HG03060 (cell line): ENCODE measurements around the gene PGM5.

Experiments
- ATAC-seq: cut with Tn5 transposase; IDR thresholded peaks from one replicate; pipeline ENCODE4 v1.9.1; 2021; ENCODE audit warnings: low read depth, moderate number of reproducible peaks; ENCODE audit not compliant: unreplicated experiment

Gene PGM5

DNA sequence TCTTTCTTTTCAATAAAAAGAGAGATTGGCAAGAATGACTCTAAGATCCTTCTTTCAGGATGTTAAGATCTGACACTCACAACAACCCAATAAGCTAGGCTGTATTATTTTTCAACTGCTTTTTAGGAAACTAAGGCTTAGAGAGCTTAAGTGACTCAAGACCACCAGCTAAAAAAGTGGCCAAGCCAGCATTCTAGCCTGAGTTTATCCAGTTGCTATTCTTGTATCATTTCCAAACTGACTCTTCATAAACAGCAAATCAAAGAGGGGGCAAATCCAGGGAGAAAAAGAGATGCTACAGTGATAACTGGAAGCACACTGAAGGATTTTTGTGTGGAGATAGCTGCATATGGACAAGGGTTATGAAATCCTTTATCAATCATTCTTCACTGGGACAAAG, 137.1 kb downstream of the PGM5 start:
- ATAC-seq, result no peak

DNA sequence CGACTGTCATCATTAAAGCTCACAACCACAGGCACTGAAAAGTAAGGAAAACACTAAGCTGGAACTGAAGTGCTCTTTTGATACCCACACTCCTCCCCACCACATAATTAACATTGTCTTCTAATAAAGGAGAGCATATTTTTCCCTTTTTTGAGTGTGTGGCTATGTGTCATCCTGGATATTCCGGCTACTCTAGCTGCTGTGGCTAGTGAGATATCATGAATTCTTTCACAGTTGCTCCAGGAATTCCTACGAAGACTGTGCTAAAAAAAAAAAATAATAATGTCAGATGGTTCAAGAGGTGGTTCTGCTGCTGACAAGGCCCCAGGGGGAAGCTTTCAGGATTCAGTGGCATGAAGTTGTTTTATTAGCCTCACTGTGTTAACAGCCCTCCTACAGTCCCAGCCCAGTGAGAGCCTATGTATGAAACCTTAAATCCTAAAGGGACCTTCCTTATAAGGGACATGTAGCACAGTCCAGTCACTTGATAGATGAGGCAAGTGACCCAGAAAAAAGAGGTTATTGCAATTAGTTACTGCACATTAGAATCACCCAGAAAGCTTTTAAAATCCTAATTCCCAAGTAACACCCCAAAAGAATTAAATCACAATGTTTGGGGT, 137.7 kb downstream of the PGM5 start:
- ATAC-seq, result no peak

DNA sequence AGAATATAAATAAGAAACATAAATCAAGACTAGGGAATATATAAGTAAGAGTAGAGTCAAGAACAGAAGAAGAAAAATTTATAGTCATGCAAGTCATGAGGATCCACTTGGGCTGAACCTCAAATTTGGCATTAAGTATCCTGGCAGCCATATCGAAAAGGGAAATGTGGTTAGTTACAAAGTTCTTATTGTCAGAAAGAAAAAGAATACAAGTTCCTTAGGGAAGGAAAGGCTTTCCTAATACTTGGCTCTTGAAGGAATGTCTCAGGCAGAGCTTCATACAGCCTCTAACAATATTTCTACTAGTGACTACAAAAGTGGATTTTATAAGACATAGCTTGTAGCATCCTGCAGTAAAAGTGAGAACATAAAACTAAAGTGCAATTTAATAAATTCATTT, 138.8 kb downstream of the PGM5 start:
- ATAC-seq, result no peak

DNA sequence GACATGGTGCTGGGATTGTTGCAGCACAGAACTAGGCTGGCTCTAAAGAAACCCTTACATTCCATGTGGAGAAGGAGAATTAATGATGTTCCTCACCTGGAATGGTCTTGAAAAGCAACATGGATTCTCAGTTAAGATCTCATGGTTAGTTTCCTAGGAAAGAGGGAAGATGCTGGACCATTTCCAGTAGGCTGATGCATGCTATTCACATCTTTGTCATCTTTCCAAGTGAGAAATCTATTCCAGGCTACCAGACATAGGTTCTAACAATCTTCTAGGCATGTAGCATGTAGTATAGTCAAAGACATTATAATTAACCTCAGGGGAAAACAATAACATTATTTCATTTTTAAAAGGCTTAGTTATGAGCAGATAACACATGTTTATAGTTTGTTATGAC, 139.9 kb downstream of the PGM5 start:
- ATAC-seq, result no peak

DNA sequence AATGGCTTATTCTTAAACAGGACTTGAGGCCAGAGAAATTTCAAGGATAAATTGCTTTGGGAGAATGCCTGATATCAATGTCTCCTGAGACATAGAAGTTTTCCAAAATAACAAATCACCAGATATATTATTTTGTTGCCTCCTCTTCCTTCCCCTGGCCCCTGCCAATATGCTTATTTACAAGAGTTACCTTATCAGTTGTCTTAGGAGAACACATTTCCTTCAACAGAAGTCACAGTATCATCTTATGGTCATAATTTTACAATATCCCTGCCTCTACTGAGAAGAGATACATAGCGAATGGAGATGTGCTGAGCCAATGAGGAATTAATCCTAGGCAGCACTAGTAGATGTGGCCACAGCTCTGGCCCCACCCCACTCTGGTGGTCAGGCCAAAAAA, 141.2 kb downstream of the PGM5 start:
- ATAC-seq, result no peak

DNA sequence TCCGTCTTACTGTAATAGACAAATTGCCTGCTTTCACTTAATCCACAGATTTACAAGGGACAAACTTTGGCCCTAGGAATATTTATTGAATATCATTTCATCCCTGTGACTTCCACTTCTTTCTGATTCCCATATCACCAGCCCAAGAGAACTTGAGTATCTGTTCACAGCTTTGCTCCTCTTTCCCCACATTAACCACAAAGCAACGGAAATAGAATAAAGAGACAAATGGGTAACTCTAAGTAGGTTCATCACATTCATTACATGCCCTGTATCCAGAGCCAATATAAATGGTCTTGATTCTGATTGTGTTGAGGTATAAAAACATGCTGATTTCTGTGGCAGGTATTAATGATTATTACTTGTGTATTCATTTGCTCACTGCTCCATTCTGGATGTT, 142.4 kb downstream of the PGM5 start:
- ATAC-seq, result no peak

DNA sequence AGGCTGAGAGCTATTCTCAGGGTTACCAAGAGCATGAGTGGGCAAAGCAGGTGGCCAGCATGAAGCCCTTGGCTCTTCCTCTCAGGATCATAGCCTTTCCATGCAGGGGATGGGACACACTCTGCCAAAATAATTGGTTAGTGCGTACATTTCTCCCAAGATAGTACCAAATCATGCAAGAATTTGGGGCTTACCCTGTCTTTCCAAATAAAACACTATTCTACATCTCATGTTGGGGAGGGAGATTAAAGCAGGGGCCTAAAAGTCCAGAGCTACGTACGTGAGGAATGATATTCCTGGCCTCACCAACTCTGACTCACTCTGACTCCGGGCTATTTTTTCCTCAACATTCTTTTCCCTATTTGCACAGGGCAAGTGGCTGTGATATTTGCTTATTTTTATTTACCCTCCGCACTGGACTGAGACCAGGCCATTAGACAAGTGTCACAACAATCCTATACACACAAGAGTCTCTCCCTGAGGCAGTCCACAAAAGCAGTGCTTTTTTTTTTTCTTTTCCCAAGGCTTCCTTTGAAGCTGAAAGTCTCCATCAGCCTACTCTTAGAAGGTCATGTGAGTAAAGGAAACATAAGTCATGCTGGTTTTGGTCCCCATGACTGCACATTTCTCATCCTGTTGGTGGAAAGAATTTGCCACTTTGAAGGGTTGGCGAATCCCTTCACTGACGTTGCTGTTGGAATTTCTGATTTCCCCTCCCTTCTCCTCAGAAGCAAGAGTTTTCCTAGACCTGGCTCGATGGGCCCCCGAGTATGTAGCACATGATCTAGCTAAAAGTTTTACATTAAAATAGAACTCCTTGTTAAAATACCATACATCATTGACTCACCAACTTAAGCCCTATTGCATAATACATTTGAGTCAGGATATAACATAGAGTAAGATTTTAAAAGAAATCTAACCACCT, 144.3 kb downstream of the PGM5 start:
- ATAC-seq, result no peak

DNA sequence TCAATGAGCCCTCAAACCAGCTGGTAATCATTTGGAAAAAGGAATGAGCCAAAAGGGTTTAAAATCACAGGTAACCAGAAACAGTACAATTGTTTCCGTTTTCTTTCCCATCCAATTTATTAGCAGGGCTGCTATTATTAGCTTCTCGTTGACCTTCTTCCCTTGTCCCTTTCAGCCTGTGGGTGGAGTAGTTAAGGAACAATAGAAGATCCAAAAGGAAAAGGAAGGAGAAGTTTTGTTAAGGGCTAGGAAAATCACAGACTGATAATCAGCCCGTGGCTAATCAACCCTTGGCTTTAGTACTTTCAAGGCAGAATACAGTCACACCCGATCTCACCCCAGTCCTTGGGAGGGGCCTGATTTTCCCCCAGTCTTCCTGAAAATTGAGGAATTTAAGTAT, 145.9 kb downstream of the PGM5 start:
- ATAC-seq, result no peak

DNA sequence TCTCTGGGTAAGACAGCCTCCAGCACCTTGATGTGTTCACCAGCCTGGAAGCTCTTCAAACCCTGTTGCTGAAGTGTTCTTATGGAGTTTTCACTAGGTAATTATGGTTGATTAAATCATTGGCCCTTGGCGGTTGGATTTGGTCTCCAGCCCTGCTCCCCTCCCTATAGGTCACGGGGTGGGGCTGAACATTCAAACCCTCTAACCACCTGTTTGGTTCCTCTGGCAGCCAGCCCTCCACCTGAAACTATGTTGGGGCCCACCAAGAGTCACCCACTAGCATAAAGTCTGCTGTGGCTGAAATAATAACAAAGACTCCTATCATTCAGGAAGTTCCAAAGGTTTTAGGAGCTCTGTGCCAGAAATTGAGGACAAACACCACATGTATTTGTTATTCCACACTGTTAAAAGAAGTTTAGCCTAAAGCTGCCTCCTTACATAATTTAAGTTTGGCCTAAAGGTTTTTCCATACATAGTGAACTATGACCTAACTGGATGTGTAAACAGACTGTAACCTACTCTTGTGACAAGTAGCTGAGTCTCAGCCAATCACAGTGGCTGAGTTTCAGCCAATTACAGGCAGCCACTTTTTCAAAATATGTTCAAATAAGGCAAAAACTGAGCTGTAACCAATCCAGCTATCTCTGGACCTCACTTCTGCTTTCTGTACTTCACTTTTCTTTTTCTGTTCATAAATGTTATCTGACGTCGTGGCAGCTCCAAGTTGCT, 149.4 kb downstream of the PGM5 start:
- ATAC-seq, result no peak

DNA sequence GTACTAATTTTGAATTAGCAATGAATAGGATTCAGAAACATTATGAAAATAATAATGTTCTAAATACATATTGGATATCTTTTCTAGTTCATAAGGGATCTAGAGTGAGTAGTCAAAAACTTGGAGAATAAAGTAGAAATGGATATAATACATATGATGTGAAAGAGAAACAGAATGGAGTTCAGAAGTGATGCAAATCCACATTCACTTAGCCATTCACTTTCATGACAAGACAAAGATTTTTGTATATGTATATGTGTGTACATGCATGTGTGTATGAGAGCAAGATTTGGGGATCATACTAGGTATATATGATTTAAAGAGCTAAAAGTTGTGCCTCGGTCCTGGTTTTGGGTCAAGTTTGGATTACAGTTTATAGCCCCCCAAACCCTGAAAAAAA, 150.1 kb downstream of the PGM5 start:
- no peak for ATAC-seq

DNA sequence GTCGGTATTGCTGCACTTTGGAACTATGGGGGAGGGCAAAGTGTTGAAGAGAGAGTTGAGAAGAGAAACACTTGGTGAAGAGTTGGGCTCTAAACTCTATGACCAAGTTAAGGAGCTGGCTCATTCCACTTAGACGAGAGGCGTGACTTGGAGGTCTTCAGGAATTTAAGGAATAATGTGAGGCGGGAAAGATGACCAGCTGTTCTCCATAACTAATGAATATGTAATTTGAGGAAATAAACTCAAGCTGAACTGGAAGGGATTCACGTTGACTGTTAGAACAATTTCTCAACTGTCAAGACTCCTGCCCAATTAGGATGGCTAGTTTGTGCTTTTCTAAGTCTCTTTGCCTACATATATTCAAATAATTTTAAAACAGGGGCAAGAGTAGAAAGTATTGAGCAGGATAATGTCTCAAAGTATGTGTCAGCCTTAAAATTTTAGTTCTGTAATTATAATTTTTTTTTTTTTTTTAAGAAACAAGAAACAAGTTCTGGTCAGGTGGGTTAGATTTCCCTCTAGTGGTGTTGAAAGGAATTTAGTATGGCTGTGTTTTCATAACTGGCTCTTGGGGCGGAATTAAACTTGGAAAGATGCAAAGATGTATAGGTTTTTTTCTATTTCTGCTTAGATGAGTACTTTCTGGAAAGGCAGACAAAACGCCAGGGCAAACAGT, 150.9 kb downstream of the PGM5 start:
- ATAC-seq, result no peak

DNA sequence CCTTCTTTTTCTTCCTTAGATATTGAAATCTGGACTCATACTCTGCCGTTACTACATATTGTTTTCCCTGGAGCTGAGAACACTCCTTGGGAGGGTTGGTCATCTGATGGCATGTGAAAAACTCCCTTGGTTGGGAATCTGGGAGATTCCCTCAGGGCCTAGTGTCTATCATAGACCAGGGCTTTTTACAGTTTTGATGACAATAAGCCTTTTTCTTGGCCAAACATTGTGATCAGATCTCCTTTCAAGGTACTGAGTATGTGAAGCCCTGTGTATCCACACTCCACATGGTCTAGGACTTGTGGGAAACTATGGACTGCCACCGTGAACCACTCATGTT, 151.4 kb downstream of the PGM5 start:
- no peak for ATAC-seq

DNA sequence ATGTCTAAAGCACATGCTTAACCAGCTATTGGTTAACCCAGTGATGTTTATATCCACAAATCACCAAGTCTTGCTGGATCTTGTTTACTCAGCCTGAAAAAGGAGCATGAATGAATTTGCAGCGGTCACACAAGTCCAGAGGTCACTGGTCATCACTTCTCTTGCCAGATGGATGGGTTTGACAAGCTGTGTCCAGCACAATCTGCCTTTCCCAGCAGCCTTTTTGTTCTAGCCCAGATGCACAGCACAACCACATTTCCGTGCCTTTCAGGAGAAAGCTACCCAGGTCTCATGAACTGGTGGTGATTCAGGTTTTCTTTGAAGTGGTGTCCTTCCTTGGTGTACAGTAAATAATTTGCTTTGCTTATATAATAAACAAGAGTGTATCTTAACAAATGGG, 152.1 kb downstream of the PGM5 start:
- ATAC-seq, result no peak

DNA sequence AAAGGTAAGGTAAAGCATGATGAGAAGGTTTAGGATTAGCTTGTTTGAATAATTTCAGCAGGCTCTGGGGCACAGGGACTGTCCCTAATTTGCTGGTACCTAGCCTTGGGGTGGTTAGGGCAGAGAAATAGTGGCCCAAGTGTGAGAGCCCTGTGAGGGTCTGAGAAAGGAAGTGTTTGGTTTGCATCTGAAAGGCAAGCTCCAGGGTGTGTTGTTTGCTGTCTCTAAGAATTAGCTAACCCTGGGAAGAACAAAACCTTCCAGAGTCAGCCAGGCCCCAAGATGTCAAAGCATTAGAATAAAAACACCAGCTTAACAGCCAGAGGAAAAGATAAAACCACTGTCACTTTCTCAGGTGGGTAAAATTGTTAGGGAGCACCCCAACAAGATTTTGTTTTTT, 153.3 kb downstream of the PGM5 start:
- no peak for ATAC-seq

DNA sequence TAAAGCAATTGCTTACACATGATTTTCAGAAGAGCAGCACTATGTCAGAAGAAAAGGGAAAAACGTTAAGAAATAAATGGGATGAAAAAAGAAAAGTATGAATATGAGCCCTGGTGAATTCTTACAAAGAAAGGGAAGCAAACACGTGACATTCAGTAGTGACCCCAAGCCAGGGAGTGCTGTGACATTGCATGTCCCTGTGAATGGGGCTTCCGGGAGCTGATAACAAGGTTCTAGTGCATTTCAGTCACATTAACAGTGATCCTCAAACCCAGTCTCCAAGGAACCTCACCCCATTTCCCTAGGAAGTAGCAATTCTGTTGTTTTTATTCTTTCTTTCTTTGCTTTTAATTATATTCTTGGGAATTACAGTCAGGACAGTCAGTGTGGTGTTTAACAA, 157.0 kb downstream of the PGM5 start:
- no peak for ATAC-seq

DNA sequence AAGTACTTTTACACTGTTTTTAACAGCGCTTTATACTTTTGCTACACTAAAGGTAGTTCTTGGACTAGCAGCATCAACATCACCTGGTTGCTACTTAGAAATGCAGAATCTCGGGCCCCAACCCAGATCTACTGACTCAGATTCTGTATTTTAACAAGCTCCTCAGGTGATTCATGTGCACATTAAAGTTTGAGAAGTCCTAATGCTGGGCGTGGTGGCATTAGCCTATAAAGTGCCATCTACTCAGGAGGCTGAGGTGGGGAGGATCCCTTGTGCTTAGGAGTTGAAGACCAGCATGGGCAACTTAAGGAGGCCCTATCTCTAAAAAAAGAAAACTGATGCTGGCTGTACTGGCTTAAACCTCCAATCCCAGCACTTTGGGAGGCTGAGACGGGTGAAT, 157.6 kb downstream of the PGM5 start:
- ATAC-seq, result no peak

DNA sequence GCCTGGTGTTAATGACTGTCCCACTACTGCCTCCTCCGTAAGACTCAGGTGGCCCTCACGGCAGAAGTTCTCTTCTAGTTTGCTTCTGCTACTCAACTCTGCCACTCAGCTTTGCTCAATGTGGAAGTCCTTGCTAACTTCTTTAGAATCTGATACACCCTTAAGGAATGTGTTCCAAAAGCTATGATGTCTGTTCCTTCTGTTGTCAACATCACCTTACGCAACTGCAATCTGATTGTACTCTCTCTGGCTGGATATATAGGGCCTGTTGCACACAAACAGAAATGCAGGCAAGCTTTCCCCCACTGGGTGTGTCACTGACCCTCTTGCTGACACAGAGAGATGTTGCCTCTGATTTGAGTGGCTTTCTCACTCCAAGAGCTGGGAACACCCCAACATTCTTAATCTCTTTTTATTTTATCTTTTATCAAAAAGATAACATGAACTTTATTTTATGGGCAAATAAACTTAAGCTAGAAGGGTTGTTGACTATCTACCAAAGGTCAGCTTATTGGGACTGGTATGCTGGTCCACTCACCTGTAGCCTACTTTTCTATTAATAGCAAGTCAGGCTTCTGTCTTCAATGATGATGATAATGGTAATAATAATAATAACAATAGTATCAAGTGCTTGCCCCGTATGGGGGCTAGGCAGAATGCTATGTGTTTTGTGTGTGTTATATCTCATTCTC, 159.1 kb downstream of the PGM5 start:
- ATAC-seq, result no peak

DNA sequence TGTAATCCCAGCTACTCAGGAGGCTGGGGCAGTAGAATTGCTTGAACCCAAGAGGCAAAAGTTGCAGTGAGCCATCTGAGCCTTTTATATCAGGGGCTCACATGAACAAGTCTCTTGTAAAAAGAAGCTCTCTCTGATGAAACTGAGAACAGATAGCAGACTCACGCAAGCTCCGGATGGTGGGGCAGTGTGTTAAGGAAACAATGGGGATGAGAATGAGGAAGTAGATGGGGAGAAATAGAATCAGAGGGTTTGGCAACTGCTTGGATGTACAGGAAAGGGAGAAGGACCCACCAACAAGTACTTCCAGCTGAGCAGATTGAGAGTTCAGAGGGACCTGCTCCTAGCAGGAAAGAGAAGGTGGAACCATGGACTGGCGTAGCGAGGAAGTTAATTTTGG, 165.7 kb downstream of the PGM5 start:
- ATAC-seq, result no peak

DNA sequence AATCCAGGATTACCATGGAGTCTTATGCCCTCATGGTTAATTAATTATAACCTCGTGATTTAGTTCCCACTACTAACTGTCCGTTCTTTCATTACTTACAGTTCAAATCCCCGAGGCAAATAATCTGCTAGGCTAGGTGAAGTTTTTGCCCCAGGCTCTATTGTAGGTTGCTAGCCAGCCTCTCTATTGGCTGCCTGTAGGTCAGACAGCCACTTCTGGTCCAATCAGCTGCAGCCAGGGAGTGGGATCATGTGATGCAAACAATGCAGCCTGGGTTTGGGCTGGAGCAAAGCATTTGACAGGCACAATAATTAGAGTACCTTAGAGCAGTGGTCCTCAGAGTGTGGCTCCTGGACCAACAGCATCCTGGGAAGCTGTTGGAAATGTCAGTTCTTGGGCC, 166.5 kb downstream of the PGM5 start:
- no peak for ATAC-seq

DNA sequence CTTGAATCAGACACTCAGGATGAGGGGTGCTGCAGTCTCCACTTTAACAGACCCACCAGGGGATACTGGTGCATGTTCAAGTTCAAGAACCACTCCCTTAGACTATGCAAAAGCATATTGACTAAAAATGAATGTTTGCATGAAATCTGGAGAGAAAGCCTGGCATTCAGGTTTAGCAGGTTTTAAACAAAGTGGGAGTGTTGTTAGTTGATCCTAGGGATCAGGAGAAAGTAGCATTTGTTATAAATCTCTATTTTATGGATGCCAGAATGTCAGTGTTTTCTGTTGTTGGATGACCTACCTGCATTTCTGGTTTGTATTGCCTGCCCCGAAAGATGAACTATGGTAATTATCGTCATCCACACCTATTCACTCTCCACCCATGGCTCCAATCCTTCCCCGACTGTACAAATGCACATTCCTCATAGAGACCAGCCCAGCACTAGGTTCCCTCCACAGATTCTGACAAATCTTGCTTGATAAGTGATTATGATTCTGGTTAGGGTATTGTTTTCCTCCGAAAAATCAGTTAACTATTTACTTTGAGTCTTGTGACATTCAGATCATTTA, 167.0 kb downstream of the PGM5 start:
- ATAC-seq, result no peak
